HG02973 (cell line): ENCODE results near the gene CD22.

Experiments used
- ATAC-seq: cut with Tn5 transposase; IDR thresholded peaks from one replicate; pipeline ENCODE4 v1.9.1; 2021; ENCODE audit warnings: moderate library complexity; ENCODE audit not compliant: unreplicated experiment

Gene CD22

DNA sequence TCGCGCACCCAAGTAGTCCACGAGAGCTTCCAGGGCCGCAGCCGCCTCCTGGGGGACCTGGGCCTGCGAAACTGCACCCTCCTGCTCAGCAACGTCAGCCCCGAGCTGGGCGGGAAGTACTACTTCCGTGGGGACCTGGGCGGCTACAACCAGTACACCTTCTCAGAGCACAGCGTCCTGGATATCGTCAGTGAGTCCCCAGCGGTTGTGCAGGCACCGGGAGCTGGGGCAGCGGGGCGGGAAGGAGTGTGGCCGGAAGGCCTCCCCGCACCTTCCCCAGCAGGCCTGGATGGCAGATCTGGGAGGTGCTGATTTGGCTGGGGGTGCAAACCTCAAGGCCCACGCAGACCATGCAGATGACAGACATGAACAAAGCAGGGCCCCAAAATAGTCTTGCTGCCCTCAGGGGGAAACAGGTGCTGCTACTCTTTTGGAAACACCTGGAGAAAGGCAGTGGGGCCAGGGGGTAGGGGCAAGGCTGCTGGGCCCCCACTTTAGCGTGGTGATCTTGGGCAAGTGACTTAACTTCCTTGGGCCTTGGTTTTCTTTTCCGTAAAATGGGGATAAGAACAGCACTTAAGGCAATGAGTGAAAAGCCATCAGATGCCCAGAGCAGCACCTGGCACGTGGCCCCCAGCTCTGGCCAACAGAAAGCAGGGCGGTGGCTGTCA, 33.1 kb upstream of the CD22 start:
- no peak for ATAC-seq

DNA sequence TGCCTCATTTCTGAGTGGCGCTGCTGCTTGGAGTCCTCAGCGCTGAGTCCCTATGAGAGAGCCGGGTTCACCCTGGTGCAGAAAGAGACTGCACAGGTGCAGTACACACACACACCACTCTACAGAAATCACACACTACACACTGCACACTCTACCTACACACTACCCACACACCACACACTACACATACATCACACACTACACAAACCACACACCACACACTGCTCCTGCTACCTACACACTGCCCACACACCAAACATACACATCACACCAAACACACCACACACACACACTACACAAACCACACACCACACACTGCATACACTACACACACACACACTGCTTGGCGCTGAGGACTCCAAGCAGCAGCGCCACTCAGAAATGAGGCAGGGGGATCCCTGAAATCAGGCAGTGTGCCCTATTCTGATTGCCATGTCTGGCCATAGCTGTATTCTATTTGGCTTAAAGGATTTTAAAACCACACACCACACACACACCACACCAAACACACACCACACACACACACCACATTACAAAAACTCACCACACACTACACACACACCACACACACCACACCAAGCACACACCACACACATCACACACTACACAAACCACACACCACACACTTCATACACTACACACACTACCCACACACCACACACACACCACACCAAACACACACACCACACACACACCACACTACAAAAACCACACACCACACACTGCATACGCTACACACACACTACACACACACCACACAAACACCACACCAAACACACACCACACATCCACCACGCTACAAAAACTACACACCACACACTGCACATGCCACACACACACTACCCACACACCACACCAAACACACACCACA, 32.1 kb upstream of the CD22 start:
- ATAC-seq = no peak

DNA sequence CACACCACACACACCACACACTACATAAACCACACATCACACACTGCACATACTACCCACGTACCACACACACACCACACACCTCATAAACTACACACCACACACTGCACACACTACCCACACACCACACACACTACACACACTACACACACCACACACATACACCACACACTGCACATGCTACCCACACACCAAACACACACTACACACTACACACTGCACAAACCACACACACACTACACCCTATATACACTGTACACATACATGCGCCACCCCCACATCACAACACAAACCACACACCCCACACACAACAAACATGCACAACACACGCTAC, 31.5 kb upstream of the CD22 start:
- ATAC-seq = no peak

DNA sequence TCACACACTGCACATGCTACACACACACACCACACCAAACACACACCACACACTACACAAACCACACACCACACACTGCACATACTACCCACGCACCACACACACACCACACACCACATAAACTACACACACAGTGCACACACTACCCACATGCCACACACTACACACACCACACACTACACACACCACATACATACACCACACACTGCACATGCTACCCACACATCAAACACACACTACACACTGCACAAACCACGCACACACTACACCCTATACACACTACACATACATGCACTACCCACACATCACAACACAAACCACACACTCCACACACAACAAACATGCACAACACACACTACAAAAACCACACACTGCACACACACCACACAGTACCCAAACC, 31.1 kb upstream of the CD22 start:
- no peak for ATAC-seq

DNA sequence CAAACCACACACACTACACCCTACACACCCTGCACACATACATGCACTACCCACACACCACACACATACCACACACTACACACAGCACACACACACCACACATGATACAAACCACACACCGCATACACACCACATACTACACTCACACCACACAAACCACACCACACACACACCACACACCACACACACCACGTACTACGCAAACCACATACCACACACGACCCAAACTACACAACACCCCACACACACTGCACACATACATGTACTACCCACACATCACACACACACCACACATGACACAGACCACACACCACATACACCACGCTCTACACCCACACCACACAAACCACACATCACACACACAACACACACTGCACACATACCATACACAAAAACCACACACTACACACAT, 30.4 kb upstream of the CD22 start:
- ATAC-seq = no peak

DNA sequence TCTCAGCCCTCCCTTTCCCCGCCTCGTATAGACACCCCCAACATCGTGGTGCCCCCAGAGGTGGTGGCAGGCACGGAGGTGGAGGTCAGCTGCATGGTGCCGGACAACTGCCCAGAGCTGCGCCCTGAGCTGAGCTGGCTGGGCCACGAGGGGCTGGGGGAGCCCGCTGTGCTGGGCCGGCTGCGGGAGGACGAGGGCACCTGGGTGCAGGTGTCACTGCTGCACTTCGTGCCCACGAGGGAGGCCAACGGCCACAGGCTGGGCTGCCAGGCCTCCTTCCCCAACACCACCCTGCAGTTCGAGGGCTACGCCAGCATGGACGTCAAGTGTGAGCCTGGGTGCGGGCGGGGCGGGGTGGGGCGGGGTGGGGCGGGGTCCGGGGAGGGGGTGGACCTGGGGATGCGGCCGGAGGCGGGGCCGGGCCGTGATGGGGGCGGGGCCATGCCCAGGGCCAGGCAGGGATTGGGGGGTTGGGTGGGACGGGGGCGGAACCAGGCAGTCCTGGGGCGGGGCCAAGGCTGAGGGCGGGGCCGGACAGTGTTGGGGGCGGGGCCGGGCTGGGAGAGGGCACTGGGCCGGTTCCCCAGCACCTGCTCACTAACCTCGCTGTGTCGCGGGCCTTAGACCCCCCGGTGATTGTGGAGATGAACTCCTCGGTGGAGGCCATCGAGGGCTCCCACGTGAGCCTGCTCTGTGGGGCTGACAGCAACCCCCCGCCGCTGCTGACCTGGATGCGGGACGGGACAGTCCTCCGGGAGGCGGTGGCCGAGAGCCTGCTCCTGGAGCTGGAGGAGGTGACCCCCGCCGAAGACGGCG, 29.3 kb upstream of the CD22 start:
- ATAC-seq = no peak

DNA sequence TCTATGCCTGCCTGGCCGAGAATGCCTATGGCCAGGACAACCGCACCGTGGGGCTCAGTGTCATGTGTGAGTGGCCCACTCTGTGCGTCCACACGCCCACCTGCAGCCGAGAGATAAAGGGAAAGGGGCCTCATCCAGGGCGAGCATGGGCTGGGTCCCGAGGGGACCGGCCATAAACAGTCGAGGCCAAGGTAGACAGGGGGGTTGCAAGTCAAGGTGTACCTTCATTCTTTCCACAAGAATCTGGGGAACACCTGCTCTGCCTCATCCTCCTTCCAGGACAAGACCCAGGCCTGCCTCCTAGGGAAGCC, 28.7 kb upstream of the CD22 start:
- ATAC-seq = no peak

DNA sequence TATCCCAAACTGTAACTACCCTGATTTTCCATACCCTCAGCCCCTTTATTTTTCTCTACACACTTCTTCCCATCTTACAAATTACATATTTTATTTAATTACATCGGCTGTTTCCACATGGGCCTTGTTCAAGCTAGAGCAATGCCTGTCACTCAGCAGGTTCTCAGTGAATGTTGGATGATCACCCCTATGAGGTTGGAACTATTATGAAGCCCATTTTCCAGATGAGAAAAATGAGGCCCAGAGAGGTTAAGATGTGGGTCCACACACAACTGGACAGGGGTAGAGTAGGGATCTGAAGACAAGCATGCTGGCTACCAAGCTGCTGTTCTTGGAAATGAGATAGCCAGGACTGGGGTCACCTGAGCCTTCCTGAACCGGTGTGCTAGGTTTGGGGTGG, 27.0 kb upstream of the CD22 start:
- ATAC-seq = no peak

DNA sequence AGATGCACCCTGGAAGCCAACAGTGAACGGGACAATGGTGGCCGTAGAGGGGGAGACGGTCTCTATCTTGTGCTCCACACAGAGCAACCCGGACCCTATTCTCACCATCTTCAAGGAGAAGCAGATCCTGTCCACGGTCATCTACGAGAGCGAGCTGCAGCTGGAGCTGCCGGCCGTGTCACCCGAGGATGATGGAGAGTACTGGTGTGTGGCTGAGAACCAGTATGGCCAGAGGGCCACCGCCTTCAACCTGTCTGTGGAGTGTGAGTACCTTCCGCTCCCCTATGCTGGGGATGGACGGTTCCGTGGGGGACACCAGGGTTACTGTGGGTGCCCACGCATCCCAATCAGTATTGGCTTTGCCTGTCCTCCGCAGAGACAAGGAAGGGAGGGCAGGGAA, 26.5 kb upstream of the CD22 start:
- no peak for ATAC-seq

DNA sequence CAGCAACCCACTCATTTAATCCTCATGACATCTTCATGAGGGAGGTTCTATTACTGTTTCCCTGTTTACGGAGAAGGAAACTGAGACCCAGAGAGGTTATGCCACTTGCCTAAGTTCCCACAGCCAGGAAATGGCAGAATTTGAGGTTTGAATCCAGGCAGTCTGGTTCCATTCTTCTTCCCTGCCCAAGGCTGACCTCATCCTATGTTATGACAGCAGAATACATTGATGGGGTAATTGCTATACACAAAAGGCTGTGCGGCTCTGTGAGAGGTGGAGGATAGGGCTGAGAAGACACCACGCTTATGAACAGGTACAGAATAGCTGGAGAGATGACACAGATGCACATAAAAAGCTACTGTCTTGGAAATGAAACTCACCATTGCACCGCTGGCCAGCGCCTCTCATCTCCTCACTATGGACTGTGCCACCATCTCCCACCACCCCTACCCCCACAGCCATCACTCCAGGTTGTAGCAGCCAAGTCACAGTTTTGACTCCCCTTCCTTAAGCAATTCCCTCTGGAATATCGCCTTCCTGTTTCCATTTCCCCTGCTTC, 25.6 kb upstream of the CD22 start:
- no peak for ATAC-seq

DNA sequence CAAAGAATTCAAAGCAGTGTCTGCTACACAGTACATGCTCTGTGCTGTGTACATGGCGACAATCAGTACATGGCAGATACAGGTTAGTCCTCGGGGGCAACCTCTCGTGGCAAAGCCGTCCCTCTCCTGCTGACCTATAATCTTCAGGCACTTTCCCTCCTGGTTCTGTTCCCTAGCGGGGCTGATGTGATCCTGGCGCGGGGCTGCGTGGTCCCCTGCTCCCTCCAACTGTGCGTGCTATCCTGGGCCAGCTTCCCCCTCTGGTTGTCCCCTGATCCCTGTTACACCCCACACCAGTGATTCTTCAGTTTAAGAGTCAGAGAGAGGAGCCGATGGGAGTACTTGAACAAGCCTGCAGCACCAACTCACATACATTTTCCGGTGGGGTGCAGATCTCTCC, 25.0 kb upstream of the CD22 start:
- no peak for ATAC-seq

DNA sequence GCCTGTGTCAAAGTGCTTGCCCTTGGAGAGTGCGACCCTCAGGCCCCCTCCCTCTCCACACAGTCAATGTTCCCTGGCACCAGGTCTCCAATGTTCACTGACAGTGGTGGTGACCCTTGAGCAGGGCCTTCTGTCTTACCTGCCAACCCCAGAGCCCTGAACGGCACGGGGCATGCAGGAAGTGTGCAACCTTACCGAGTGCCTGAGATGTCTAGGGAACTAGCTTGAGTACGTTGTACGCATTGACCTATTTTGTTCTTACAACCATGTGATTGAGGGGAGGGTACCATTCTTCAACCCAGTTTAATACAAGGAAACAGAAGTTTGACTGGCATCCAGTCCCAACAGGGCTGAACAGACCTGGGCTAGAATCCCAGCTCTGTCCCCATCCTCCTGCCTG, 23.8 kb upstream of the CD22 start:
- no peak for ATAC-seq

DNA sequence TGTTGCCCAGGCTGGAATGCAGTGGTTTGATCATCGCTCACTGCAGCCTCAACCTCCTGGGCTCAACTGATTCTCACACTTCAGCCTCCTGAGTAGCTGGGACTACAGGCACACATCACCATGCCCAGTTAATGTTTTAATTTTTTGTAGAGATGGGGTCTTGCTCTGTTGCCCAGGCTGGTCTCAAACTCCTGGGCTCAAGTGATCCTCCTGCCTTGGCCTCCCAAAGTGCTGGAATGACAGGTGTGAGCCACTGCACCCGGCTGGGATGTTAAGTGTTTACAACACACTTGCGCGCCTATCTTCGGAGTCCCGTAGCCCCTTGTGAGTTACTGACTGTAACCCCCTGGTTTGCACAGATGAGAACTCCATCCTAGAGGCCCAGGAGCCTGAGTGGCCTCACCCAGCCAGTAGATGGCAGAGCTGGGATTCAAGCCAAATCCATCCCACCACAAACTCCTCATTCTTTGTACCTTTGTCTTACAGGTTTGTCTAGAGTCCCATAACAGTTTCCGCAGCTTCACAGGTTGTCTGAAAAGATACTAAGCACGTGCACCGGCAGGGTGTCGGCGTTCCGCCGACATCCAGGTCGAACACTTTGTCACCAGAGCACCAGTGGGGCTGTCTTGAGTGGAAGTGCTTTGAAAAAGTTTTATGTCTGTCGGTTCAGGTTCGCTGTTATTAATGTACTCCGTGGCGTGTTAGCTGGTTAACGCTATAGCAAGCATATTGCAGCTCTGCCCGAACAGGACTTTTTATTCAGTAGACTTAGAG, 22.3 kb upstream of the CD22 start:
- no peak for ATAC-seq

DNA sequence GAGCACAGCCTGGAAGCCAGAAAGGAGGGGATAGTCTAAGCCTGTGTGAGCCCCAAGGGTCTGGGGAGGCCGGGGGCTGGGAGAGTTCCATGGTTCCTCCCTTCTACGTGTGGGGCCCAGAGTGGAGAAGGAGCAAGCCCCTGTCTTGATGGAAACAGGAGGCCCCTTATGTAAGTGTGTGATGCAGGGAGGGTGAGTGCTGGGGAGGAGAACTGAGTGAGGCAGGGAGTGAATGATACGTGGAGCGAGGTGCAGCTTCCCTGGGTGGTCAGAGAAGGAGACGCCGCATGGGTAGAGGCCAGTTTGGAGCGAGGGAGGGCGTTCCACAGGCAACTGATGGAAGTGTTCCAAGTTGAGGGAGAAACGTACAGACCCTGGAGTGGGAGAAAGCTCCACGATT, 21.1 kb upstream of the CD22 start:
- ATAC-seq = no peak

DNA sequence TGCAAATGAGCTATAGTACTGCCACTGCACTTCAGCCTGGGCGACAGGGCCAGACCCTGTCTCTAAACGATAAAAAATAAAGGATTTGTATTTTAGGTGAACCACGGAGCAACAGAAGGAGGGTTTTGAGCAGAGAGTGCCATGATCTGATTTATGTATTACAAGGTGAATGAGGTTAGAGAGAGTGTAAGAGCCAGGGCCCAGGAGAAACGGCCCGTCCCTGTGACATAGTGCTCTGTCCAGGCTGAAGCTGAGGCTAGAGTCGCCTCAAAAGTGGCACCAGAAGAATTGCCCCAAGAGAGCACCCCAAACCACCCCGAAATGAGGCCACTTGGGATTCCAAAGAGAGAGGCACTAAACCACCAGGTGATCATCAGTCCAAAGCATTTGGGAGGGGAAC, 20.1 kb upstream of the CD22 start:
- ATAC-seq = no peak

DNA sequence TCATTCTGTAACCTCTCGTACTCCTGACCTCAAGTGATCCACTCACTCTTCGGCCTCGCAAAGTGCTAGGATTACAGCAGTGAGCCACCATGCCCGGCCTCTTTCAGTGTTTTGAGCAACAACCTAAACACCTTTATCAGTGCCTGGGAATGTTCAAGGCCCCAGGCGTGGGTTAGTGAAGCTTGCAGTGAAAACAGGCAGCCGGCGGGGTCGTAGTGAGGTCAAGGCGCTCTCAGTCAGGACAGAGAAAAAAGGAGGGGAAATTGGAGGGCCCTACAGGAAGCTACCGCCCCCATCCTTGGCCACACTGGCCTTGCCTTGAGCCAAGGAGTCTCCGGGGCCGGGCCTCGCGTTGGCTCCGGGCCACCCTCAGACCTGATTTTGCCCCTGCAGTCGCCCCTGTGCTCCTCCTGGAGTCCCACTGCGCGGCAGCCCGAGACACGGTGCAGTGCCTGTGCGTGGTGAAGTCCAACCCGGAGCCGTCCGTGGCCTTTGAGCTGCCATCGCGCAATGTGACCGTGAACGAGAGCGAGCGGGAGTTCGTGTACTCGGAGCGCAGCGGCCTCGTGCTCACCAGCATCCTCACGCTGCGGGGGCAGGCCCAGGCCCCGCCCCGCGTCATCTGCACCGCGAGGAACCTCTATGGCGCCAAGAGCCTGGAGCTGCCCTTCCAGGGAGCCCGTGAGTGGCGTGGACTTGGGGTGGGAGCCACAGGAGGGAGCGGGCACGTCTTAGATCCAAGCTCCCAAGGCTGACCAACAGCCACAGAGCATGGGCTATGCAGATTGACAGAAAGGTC, 19.3 kb upstream of the CD22 start:
- no peak for ATAC-seq

DNA sequence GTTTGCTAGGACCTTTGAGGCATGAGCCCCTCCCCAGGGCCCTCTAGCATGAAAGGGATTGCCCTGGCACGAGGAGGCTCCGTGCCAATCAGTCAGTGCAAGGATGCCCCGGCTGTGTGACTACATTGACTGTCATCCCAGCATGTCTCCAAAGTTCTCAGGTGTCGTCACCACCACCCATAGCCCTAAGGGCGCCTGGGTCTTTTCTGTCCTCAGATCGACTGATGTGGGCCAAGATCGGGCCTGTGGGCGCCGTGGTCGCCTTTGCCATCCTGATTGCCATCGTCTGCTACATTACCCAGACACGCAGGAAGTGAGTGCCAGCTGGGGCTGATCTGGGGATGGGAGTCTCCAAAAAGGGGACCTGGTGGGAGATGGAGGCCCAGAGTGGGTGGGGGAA, 18.7 kb upstream of the CD22 start:
- ATAC-seq = no peak

DNA sequence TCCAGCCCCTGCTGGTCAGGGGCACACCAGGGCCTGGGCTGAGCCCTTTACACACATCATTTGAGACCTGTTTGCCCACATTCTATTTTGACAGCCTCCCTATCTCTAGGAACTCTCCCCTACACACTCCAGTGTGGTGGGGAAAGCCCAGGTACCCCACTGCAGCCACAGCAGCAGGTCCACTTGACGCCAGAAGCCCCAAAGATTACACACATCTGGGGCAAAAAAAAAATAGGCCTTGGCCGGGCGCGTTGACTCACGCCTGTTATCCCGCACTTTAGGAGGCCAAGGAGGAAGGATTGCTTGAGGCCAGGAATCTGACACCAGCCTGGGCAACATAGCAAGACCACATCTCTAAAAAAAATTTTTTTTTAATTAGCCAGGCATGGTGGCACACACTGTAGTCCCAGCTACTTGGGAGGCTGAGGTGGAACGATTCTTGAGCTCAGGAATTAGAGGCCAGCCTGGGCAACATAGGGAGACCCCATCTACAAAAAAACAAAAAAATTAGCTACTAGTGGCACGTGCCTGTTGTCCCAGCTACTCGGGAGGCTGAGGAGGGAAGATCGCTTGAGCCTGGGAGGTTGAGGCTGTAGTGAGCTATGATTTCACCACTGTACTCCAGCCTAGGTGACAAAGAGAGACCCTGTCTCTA, 18.0 kb upstream of the CD22 start:
- ATAC-seq = no peak

DNA sequence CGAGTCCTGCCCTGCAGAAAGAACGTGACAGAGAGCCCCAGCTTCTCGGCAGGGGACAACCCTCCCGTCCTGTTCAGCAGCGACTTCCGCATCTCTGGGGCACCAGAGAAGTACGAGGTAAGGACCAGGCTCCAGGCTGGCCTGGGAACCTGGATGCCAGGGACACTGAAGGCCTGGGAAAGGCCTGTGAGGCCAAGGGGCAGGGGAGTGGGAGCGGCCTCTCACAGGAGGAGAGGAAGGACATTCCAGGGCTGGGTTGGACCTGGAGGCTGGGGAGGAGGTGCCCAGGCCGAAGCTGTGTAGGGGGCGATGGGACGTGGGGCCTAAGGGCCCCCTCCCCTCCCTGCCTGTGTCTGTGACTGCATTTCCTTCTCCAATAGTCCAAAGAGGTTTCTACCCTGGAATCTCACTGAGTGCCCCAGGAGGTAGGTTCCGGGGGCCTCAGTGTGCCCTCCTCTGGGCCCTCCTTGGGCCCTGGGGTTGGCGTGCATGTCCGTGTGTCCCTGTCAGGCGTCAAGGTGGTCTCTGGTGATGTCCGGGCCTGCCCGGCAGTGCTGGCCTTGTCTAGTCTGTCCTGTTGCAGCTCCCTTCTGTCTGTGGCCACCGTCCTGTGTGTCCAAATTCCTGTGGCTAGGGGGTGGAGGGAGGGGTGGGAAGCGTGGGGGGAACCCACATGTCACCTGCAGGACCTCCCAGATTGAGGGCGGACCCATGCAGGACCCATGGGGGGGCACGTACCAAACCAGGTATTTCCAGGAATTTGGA, 16.9 kb upstream of the CD22 start:
- ATAC-seq = no peak
